GM21528 (cell line): ENCODE data around the gene ZSCAN10.

Source experiments
- ATAC-seq: cut with Tn5 transposase; IDR thresholded peaks from one replicate; pipeline ENCODE4 v1.9.1; 2021; ENCODE audit warnings: mild to moderate bottlenecking, moderate library complexity; ENCODE audit not compliant: unreplicated experiment, low FRiP score

The ZSCAN10 gene

GRCh38 chr16:3049921-3050481 lies 49.1 kb downstream of the ZSCAN10 start:
- no peak for ATAC-seq

DNA sequence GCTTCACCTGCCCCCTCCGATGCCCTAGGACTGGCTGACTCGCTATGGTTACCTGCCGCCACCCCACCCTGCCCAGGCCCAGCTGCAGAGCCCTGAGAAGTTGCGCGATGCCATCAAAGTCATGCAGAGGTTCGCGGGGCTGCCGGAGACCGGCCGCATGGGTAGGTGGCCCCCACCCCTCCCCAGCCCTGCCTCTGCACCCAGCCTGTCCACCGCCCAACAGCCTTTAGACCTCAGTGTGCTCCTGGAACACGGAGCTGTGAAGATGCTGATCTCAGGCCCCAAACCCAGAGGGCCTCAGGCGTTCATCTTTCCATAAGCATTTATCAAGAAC lies 51.7 kb downstream of the ZSCAN10 start:
- no peak for ATAC-seq

- ATAC-seq: no peak
Measured at GRCh38 chr16:3046641-3047386, 52.3 kb downstream of the ZSCAN10 start.

DNA sequence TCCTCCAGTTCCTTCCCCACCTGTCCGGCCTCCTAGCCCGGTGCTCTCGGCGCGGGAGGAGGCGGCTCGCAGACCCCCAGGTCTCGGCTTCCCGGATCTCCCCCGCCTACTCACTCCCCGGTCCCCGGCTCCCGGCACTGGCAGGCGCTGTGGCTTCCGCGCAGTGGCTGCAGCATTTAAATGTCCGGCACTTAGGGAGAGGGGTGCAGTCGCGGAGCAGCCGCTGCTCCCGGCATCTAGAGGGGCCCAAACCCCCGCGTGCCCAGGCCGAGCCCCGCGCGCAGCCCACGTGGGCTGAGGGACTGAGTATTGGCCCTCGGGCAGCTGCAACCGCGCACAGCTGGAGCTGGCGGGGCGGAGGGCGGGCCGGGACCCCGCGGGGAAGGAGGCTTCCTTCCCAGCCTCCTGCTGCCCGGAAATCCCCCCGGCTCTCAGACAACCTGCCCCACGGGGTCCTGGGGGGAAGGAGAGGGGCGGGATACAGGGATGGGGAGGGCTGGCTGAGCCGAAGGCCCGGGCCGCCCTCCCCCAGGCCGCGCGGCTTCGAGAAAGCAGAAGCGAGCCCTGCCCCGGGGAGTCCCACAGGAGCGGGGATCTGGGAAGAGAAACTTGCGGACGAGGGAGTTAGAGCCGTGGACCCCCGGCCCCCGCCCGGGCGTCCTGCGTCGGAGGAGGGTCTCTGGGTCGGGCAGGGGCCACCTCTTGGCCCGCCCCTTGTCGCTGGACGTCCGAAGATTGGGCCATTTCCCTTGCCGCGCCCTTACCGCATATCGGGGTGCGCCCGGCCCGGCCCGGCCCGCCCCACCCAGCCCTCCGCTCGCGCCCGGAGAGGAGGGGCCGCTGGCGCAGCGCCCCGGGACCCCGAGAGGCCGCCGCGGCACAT lies 53.1 kb downstream of the ZSCAN10 start, which contains the start of gene MMP25:
Gene MMP25 (plus strand): TSS at position 804 of the 883 bp plus-strand sequence. CDS start 357 bp downstream, outside the sequence.
- no peak for ATAC-seq

DNA sequence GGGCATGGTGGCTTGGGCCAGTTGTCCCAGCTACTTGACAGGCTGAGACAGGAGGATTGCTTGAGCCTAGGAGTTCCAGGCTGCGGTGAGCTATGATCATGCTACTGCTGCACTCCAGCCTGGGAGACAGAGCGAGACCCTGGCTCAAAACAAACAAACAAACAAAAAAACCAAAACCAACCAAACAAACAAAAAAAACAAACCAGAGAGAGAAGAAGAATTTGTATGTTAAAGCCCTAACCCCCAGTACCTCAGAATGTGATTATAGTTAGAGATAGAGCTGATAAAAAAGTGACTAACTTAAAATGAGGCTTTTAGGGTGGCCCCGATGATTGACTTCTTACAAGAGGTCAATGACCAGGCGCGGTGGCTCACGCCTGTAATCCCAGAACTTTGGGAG lies 54.4 kb downstream of the ZSCAN10 start:
- no peak for ATAC-seq

DNA sequence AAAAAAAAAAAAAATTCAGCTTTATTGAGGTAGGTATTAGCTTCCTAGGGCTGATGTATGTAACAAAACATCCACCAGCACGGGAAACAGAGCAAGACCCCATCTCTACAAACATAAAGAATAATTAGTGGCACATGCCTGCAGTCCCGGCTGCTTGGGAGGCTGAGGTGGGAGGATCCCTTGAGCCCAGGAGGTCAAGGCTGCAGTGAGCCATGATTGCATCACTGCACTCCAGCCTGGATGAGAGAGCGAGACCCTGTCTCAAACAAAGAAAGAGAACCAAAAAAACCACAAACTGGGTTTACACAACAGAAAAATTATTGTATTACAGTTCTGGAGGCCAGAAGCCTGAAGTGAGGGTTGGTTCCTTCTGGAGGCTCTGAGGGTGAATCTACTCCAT lies 56.7 kb downstream of the ZSCAN10 start:
- ATAC-seq: no peak

GRCh38 chr16:3038896-3039295 lies 60.2 kb downstream of the ZSCAN10 start:
- no peak for ATAC-seq
